Renal cortex interstitium (tissue), 11 donors: ENCODE results near the gene XCL2. TPM values are rescaled to one million over a fixed set of nuclear protein-coding genes. Genes with fewer than 3 reads are reported as not detected.
"Not testable (repeated sequence)": the region's sequence is repeated elsewhere in the genome, so short reads cannot be mapped to it uniquely, and the experiment has no call there.

ENCODE experiments used
- DNase-seq, 11 donors: peaks; one replicate each; pipeline ENCODE4 v3.0.0-alpha.2; 2013; ENCODE audit warnings: low read depth in 9 of 11, low spot score in 4 of 11; ENCODE audit errors: extremely low read depth in 1 of 11
- polyA plus RNA-seq, 3 donors: library from polyadenylated mRNA; unstranded; fragments of 120-200 nt; gene quantifications; one replicate each; pipeline ENCODE4 v1.2.1, GENCODE V29; 2013; ENCODE audit not compliant: insufficient read length in 3 of 3

The XCL2 gene
- polyA plus RNA-seq, 3 donors, result 0.46 to 0.47 TPM; not detected in 1

DNA sequence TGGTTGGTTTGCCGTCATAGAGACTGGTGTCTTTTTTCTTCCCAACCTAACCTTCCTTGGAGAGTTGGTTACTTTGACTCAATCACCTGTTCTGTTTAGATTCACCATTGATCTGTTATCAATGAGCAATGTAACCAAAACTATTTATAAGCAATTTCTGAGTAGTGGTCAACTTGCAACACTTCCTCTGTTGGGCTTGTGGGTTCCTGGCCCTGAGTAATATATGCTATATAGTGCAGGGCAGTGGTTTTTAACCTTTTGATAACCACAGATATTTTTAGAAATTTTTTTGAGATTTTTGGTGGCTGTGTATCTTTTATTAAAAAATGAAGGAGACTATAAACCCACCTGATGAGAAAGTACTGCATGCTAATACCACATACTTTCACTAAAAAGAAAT lies 23.2 kb upstream of the XCL2 start:
- no peak for DNase-seq

GRCh38 chr1:168565825-168566224 lies 22.0 kb upstream of the XCL2 start:
- DNase-seq, result no peak

DNA sequence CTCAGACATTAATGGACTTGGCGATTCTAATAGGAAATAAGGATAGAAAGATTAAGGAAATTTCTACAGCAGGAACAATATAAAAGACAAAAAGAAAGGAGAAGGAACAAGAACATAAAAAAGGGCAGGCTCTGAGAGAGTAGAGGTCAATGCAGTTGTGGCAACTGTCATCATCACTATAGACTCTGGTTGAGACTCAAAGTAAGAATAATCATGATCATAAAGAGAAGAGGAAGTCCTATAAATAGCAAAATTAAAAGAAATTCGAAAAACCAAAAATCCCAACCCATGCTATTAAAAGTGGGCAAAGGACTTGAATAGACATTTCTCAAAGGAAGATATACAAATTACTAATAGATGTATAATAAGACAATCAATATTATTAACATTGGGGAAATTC lies 18.2 kb upstream of the XCL2 start:
- DNase-seq, result no peak

- no peak for DNase-seq
Measured at GRCh38 chr1:168560370-168560769, 16.6 kb upstream of the XCL2 start.

- DNase-seq, result no peak
Measured at GRCh38 chr1:168556647-168557046, 12.8 kb upstream of the XCL2 start.

DNA sequence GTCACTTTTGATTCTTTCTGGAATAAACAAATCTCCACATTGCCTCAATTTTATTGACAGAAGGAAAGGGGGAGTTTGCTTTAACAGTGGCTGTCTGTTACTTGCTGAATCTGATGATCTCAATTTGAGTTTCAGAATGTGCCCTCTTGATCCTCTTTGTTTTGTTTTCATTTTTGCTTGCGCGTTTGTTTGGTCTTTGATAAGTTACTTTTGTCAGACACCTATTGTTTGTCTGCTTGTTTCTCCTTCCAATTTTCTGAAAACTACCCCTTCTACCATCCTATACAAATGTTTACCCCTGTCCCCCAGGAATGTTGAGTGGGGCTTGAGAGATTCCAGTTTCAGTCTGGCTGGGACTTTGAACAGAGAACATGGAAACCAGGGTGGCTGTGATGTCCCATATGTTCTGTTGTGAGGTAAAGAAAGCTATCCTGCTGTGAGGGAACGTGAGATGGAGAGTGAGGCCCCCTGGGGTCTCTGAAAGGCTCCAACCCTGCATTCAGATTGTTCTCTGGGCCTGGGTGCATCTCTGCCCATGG lies 11.8 kb upstream of the XCL2 start:
- DNase-seq, result no peak

GRCh38 chr1:168554603-168555483 lies 11.0 kb upstream of the XCL2 start:
- DNase-seq, result no peak

GRCh38 chr1:168553680-168554553 lies 10.1 kb upstream of the XCL2 start:
- no peak for DNase-seq

GRCh38 chr1:168552961-168553360 lies 9.2 kb upstream of the XCL2 start:
- no peak for DNase-seq

DNA sequence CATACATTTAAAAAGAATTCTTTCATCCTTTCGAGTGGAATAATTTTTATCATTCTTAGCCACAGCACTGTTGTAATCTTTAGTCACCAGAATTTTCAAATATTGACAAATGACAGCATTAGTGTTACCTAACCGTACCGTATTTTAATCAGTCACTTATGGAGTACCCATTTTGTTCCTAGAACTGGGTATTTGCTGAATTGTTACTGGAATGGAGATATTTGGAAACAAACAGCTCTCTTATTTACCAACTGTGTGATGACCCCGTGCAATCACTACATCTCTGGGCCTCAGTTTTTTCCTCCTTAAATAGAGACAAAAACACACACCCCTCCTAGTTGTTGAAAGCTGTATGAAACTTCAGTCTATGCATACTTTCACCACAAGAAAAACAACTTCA lies 7.9 kb upstream of the XCL2 start:
- DNase-seq, result no peak

- DNase-seq, result no peak
Measured at GRCh38 chr1:168550971-168551370, 7.2 kb upstream of the XCL2 start.

- DNase-seq, result not testable (repeated sequence)
Measured at GRCh38 chr1:168546553-168546895, 2.7 kb upstream of the XCL2 start.

DNA sequence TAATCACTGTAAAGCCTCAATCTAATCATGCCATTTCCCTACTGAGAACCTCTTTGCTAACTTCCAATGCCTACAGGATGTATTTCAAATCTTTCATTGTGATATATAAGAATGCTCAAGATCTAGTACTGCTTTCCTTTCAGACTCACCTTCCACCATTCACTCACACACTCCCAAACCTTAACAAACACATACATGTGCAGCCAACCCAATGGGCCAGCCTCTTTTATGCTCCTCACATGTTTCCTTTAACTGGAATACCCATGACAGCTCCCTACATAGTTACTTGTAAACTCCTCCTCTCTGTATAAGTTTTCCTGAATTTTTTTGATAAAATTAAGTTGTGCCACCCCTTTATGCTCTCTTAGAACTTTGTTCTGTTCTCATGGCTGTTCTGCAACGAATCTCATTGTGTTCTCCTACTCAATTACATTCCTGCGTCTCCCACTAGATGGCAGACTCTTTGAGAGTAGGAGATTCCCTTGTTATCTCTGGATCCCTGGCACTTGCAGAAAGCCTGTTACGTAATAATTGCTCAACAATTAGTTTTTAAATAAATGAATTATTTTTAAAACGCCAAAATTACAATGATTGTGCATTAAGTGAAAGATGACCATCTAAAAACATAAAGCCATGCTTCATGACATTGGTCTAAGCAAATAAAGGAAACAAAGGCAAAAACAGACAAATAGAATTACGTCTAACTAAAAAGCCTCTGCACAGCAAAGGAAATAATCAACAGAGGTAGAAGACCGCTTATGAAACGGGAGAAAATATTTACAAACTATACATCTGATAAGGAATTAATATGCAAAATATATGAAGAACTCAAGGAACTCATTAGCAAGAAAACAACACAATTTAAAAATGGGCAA lies 2.1 kb upstream of the XCL2 start:
- not testable (repeated sequence) for DNase-seq

DNA sequence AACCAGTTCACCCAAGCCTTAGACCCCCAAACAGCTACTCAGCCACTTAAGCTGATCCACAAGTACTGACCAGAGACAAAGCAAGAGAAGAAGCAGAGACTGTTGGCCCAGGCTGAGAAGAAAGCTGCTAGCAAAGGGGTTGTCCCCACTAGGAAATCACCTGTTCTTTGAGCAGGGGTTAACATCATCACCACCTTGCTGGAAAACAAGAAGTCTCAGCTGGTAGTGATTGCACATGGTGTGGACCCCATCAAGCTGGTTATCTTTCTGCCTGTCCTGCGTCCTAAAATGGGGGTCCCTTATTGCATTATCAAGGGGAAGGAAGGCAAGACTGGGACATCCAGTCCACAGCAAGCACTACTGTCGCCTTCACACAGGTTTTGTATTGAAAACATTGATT lies 819 bp downstream of the XCL2 start:
- not testable (repeated sequence) for DNase-seq

- DNase-seq, result not testable (repeated sequence)
Measured at GRCh38 chr1:168540798-168541197, 3.0 kb downstream of the XCL2 start.

DNA sequence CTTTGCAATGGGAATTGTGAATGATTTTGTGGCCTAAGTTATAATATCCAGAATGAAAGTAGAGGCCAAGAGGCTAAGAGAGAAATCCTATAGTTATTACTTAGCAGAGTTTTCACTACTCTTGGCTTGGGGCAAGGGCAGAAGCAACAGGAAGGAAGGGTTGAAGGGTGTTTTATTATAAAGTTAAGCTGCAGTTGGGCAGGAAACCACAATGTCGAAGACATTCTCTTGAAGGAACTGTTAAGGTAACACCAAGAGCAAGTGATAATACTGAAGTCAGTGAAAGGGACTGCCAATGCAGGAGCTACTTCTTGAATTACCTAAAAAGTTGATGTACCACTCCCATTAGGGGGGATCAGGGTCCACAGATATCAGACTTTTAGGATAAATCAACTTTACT lies 8.3 kb downstream of the XCL2 start:
- no peak for DNase-seq

DNA sequence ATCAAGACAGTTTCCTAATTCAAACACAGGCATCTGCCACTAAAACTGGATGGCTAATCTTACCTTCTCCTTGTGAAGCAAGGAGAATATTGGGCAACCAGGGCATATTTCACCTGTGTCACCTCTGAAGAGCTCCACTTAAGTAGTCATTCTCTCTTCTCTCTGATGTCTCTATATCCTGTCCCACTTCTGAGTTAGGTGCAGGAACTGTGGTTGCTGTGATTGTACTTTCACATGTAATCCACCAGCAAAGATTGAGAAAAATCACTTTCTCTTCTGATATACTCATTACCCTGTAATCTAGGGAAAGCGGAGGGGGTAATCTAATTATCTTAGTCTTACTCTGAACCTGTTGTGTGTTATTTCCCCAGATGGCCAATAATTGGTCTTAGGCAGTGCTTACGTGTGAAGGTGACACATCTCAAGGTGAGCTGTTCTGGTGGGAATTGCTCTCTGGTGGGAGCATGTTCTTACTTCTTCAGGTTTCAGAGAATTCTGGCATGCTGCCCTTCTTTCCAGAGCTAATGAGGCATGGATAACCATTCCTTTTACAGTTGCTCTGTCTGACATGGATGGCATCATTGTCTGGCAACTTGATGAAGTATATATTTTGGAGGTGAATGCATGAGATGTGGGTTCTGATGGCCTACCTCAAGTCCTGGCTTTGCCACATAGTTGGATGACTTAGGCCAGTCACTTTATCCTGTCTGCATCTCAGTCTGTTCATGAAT lies 12.0 kb downstream of the XCL2 start:
- DNase-seq, result no peak

GRCh38 chr1:168529518-168529917 lies 14.3 kb downstream of the XCL2 start:
- peak in 1 of 11 donors; percentile 18 for DNase-seq
